ENCODE data around the gene EEF1AKMT1.

EEF1AKMT1 gene

GRCh38 chr13:20782116-20782708, 8.5 kb upstream of the EEF1AKMT1 start:
- TF ChIP-seq CTCF (IDR thresholded peaks at IDR 0.05; ENCODE audit: low read depth, low read length): no peak
- H3K36me3 ChIP-seq: peaks cover 19% of the 10 kb centered on the region

GRCh38 chr13:20780317-20780716, 6.6 kb upstream of the EEF1AKMT1 start:
- Histone ChIP-seq H3K36me3 (peaks cover 19% of the 10 kb centered on the region), H3K4me1 (no peaks in the 10 kb centered on the region; the same call in 1 of the 2 replicates), H3K27me3 (no peaks in the 10 kb centered on the region), H3K4me3 (ENCODE audit: low read depth, low read length) (no peak overlapping the region), H3K9me3 (no peaks in the 10 kb centered on the region)
- DNase-seq: no peak
- TF ChIP-seq CTCF (IDR thresholded peaks at IDR 0.05; ENCODE audit: low read depth, low read length): no peak

More at GRCh38 chr13:20782116-20782708, 8.5 kb upstream of the EEF1AKMT1 start:
- Histone ChIP-seq H3K4me1 (no peaks in the 10 kb centered on the region; the same call in 1 of the 2 replicates), H3K9me3 (no peaks in the 10 kb centered on the region), H3K4me3 (ENCODE audit: low read depth, low read length) (no peak overlapping the region), H3K27me3 (no peaks in the 10 kb centered on the region)
- DNase-seq: no peak

GRCh38 chr13:20779405-20779804, 5.6 kb upstream of the EEF1AKMT1 start:
- Histone ChIP-seq H3K9me3 (no peaks in the 10 kb centered on the region), H3K27me3 (no peaks in the 10 kb centered on the region), H3K36me3 (peaks cover 19% of the 10 kb centered on the region), H3K4me1 (no peaks in the 10 kb centered on the region; the same call in 1 of the 2 replicates), H3K4me3 (ENCODE audit: low read depth, low read length) (no peak overlapping the region)
- DNase-seq: no peak
- no peak for TF ChIP-seq CTCF (IDR thresholded peaks at IDR 0.05; ENCODE audit: low read depth, low read length)

GRCh38 chr13:20778311-20778710, 4.5 kb upstream of the EEF1AKMT1 start:
- TF ChIP-seq CTCF (IDR thresholded peaks at IDR 0.05; ENCODE audit: low read depth, low read length): no peak
- Histone ChIP-seq H3K27me3 (no peaks in the 10 kb centered on the region), H3K4me3 (ENCODE audit: low read depth, low read length) (no peak overlapping the region), H3K36me3 (peaks cover 14% of the 10 kb centered on the region), H3K4me1 (no peaks in the 10 kb centered on the region; the same call in 1 of the 2 replicates), H3K9me3 (no peaks in the 10 kb centered on the region)
- no peak for DNase-seq

GRCh38 chr13:20776751-20777150, 3.0 kb upstream of the EEF1AKMT1 start:
- no peak overlapping the region for H3K4me3 ChIP-seq (ENCODE audit: low read depth, low read length)
- no peaks in the 10 kb centered on the region for H3K4me1 ChIP-seq
- H3K27me3 ChIP-seq: no peaks in the 10 kb centered on the region
- DNase-seq: no peak
- H3K36me3 ChIP-seq: peaks cover 10% of the 10 kb centered on the region
- no peaks in the 10 kb centered on the region for H3K9me3 ChIP-seq
- TF ChIP-seq CTCF (IDR thresholded peaks at IDR 0.05; ENCODE audit: low read depth, low read length): no peak

GRCh38 chr13:20775961-20776360, 2.2 kb upstream of the EEF1AKMT1 start:
- Histone ChIP-seq H3K27me3 (no peaks in the 10 kb centered on the region), H3K36me3 (peaks cover 4% of the 10 kb centered on the region; the same call in 1 of the 2 replicates), H3K4me3 (ENCODE audit: low read depth, low read length) (no peak overlapping the region), H3K9me3 (no peaks in the 10 kb centered on the region), H3K4me1 (no peaks in the 10 kb centered on the region)
- no peak for TF ChIP-seq CTCF (IDR thresholded peaks at IDR 0.05; ENCODE audit: low read depth, low read length)
- no peak for DNase-seq

Measured in BE2C (cell line).